Glomerular endothelial cell (primary cell): ENCODE data around the gene HSD17B4. TPM values are rescaled to one million over a fixed set of nuclear protein-coding genes. Genes with fewer than 3 reads are reported as not detected.
"Not testable (repeated sequence)": the region's sequence is repeated elsewhere in the genome, so short reads cannot be mapped to it uniquely, and the experiment has no call there.

ENCODE experiments used
- DNase-seq: peaks from one replicate; pipeline ENCODE4 v3.0.0-alpha.2; 2011; ENCODE audit warnings: low read depth, low spot score; ENCODE audit errors: extremely low read depth
- total RNA-seq: library from RNA; depleted of rRNA; stranded (reverse); fragments of >200 nt; gene quantifications from 2 replicates; pipeline ENCODE4 v1.2.3, GENCODE V29; 2015

HSD17B4 gene
- total RNA-seq, 1 donor from 2014 or later = 175 TPM

DNA sequence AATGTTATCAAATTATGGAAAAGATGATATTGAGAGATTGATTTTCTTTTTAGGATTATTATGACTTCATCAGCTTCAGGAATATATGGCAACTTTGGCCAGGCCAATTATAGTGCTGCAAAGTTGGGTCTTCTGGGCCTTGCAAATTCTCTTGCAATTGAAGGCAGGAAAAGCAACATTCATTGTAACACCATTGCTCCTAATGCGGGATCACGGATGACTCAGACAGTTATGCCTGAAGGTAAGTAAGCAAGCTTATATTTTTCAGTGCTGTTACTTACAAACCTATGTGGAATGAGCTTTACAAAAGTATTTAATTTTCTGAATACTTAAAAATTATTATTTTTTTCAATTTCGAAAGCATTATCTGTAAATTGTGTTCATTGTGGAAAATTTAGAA, 26.5 kb downstream of the HSD17B4 start:
- DNase-seq = no peak

DNA sequence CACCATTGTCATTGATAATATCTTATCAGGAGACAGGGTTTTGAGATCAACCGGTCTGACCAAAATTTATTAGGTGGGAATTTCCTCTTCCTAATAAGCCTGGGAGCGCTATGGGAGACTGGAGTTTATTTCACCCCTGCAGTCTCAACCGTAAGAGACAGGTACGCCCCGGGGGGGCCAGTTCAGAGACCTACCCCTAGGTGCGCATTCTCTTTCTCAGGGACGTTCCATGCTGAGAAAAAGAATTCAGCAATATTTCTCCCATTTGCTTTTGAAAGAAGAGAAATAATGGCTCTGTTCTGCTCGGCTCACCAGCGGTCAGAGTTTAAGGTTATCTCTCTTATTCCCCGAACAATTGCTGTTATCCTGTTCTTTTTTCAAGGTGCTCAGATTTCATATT, 28.3 kb downstream of the HSD17B4 start:
- not testable (repeated sequence) for DNase-seq

DNA sequence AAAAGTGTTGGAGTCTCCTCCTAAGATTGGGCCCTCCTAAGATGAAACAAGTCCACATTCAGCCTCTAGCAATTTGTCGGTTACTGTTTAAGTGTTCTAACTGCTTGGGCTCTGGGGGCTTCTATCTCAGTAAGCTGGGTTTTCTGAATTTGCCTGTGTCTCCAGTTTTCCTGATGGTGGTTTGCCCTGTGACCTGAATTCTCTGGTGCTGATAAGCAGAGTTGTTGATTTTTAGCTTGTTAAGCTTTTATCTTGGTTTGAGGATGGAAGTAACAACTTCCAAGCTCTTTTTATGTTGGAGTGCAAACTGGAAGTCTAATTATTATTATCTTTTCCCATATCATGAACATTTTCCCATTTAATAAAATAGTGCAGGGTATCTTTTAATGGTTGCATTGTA, 30.9 kb downstream of the HSD17B4 start:
- no peak for DNase-seq

DNA sequence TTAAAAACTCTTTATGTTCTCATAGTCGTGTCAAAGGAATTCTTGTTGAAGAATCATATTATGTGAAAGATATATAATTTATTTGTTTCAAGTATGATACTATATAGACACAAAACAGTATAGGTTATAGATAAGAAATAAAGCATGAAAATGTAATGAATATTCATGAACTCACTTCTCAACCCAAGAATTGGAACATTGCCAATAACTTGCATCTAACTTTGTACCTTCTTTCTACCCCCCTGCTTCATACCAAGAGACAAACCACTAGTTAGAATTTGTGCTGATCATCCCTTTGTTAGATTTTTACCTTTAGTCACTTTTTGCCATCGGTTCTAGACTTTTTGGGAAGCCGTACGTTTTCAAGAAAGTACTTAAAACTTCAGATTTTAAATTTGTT, 32.6 kb downstream of the HSD17B4 start:
- DNase-seq = no peak

DNA sequence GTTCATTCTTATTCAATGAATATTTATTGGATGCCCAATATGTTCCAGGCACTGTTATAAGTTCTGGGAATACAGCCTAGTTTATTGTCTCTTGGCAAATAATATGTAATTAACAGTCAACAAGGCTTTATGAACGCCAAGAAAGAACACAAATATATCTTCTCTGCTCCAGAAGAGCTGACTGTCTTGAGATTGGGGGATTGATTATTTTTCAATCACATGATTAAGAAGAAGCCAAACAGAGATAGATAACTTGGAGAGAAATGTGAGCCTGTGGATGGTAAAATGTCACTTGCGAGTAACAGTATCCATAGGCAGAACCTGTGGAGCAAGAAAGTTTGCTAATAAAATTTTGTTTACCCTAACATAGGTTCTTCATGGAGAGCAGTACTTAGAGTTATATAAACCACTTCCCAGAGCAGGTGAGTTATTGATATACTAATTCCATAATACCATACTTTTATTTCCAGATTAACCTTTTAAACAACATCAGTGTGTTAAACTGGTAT, 49.4 kb downstream of the HSD17B4 start:
- no peak for DNase-seq

DNA sequence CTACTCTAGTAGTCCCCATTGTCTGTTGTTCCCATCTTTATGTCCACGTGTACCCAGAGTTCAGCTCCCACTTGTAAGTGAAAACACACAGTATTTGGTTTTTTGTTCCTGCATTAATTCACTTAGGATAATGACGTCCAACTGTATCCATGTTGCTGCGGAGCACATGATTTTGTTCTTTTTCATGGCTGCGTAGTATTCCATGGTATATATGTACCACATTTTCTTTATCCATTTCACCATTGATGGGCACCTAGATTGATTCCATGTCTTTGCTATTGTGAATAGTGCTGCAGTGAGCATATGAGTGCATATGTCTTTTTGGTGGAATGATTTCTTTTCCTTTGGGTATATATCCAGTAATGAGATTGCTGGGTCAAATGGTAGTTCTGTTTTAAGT, 51.6 kb downstream of the HSD17B4 start:
- not testable (repeated sequence) for DNase-seq

DNA sequence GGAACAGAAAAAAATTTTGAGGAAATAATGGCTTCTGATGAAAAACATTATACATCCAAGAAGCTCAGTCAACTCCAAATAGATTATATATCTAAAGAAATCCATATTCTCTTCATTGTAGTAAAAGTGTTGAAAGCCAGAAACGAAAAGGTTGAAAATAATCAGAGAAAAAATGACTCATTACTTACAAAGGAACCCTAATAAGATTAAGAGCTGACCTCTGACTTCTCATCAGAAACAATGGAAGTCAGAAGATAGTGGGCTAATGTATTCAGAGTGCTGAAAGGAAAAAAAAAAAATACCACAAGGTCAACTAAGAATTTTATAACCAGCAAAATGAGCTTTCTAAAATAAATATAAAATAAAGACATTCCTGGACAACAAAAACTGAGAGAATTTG, 60.0 kb downstream of the HSD17B4 start:
- no peak for DNase-seq

DNA sequence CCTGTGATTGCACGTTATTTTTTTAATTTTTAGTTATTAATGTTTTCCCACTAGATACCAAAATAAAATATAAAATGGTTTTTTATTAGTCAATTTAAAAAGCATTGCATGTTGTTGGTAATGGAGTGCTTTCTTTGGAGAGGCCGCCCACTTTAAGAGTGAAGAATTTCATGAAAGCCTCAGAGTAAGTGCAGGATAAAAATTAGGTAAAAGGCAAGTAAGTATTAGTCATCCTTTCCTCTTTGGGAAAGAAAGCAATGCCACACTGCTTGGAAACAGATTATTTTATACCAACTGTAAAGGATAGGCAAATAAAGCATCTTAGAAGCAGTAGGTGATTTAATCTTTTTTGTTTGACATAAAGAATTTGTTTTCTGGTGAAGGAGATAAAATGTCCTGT, 62.9 kb downstream of the HSD17B4 start:
- DNase-seq = no peak

DNA sequence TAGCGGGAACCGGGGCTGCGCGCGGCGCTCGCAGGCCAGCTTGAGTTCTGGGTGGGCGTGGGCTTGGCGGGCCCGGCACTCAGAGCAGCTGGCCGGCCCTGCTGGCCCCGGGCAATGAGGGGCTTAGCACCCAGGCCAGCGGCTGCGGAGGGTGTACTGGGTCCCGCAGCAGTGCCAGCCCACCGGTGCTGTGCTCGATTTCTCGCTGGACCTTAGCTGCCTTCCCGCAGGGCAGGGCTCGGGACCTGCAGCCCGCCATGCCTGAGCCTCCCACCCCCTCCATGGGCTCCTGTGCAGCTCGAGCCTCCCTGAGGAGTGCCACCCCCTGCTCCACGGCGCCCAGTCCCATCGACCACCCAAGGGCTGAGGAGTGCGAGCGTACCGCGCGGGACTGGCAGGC, 64.8 kb downstream of the HSD17B4 start:
- DNase-seq = not testable (repeated sequence)

DNA sequence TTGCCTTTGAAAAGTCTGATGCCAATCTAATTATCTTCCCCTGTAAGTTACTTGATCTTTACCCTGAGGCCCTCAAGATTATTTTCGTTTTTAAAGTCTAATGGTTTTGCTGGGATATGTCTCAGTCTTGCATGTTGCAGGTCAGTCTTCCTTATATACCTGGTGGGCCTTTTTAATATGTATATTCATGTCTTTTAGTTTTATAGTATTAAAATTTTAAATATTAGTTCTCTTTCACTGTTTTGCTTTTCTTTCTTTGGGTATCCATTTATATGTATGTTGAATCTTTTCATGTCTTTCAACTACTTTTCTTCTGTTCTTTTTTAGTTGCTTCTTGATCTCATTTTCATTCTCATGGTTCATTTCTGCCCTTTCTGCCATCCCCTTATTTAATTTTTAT, 68.9 kb downstream of the HSD17B4 start:
- no peak for DNase-seq

DNA sequence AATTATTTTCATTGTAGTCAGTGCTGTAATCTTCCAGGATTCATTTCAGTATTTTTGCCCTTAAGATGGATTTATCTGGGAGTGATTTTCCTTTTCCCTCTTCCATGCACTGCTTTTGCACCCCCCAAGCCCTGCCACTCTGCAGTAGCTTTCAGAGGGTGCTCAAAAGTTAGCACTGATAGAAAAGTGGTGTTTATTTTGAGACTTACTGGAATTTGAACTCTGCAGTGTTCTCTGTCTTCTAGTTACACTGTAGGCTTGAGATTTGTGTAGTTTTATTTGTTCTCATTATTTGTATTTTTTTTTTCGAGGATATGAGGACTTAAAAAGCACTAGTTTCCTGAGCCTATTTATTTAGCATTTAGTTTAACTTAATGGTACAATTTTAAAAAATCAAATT, 70.5 kb downstream of the HSD17B4 start:
- DNase-seq = no peak

DNA sequence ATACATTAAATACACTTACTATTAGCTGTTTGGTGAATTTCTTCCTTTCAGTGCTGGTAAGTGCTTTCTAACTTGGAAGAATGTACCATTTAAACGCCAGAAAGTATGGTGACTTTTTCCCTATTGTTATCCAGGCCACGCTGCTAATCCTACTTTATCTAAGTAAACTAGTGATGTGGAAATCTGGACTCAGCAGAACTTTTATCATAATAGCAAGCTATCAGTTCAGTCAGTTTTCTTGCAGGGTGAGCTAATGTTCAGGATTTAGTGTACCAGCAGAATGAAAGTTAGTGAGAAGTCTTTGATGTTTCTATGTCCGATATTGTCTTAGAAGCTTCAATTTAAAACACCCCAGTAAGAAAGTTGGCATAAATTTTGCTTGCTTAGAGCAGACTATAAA, 72.2 kb downstream of the HSD17B4 start:
- no peak for DNase-seq

DNA sequence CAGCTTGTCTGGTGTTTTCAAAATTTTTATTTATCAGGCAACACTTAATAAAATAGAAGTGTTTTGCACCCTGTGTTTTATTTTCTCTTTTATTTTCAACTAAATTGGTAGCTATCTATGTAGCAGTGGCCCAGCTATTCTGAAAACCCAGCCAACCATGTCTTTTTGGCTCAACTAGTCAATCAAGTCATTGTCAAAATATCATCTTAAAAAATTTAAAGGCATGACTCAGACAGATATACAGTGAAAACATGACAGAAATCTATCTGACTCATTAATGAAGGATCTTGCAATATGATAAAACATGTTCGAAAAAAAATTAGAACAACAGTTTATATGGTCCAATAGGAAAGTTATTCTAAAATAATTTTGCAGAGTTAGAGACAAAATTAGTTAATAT, 75.1 kb downstream of the HSD17B4 start:
- no peak for DNase-seq

DNA sequence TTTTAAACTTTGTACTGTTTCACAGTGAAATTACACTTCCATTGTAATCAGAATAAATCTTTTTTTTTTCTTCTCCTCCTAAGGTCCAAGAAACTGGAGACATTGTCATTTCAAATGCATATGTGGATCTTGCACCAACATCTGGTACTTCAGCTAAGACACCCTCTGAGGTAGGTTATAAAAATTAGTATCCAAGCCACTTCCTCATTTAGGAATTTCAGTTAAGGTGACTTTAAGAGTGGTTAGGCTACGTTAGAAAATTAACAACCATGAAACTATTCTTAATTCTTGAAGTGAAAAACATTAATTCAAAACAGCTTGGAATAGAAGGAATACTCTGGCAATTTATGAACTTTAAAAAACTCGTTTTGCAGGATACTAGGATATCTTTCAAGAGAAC, 77.5 kb downstream of the HSD17B4 start:
- DNase-seq = no peak

DNA sequence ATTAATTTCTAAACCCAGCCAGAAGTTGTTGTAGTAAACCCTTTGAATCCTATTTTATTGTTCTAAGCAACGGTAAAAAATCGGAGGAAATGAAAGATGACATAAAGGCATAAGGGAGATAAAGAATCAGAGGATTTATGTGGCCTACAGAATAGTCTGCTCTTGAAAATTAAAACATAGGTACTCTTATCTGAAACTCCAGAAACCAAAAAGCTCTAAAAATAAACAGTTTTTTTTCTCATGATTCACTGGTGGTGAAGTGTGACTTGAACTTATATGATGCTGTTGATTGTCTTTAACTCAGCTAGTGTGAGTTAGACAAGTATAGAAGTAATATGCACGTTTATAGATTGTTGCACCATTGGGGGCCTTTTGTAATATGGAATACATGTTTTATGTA, 80.3 kb downstream of the HSD17B4 start:
- no peak for DNase-seq

DNA sequence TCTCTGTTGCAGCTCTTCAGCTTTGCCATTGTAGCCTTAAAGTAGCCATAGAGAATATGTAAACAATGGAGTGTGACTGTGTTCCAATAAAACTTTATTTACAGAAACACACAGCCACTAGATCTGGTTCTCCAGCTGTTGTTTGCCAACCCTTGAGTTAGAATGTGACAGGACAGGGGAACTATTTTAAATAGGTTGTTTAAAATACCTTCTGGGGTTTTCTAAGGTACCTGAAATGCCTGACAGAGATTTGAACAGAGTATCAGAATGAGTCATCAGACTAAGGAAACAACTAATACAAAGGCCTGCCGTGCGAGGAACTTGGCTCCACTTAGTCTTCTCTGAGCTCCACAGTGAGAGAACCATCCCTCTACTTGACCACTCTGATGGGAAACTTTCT, 85.4 kb downstream of the HSD17B4 start:
- DNase-seq = peak; percentile 42

DNA sequence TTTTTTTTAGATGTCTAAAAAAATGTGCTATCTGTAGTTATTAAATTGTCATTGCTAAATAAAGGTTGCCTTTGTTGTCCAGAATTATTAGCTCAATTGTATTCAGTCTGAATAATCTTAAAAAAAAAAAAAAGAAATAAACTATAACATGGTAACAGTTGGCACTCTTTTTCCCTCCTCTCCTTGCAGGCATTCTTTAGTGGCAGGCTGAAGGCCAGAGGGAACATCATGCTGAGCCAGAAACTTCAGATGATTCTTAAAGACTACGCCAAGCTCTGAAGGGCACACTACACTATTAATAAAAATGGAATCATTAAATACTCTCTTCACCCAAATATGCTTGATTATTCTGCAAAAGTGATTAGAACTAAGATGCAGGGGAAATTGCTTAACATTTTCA, 89.4 kb downstream of the HSD17B4 start:
- DNase-seq = no peak

DNA sequence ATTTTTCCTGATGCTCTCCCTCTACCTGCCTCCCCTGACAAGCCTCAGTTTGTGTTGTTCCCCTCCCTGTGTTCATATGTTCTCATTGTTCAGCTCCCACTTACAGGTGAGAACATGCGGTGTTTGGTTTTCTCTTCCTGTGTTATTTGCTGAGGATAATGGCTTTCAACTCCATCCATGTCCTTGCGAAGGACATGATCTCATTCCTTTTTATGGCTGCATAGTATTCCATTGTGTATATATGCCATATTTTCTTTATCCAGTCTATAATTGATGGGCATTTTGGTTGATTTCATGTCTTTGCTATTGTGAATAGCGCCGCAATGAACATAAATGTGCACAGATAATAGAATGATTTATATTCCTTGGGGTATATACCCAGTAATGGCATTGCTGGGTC, 99.5 kb downstream of the HSD17B4 start:
- no peak for DNase-seq

DNA sequence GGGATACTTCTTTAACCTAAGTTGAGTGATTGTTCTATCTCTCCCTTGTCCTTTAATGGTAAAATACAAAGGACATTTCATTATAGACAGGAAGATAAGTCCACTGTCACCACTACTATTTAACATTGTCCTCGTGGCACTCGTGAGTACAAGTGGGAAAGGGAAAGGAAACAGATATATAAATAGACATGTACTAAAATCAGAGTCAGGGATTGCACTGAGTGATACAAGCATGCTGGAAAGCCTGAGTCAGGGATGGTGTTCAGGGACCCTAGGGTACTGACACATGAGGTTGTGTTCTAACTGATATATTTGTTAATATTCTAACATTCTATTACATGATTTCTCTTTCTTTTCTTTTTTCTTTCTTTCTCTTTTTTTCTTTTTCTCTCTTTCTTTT, 102.3 kb downstream of the HSD17B4 start:
- DNase-seq = no peak

DNA sequence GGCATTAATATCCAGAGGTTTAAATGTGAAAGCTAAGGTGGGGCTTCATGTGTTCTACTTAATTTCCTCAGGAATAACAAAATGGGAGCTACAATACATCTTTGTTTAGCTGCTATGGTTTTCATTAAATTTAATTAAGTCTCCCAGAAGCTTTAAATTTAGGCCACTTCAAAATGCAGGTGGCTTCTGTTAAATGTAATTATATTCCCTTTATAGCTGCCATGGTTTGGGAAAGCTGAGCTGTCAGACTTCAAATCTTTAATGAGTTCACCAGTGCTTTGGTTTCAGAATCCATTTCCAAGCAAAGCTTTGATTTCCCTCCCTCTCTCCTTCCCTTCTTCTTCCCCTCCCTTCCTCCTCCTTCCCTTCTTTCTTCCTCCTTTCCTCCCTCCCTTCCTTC, 118.6 kb downstream of the HSD17B4 start:
- no peak for DNase-seq

DNA sequence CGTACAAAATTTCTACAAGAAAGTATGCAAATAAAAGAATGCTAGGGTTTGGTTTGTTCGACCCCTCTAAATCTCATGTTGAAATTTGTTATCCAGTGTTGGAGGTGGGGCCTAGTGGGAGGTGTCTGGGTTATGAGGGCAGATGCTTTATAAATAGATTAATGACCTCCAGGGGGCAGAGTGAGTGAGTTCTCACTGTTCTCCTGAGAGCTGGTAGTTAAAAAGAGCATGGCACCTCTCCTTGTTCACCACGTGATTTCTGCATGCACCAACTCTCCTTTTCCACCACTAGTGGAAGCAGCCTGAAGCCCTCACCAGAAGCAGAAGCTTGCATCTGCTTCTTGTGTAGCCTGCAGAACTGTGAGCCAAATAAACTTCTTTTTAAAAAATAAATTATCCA, 126.6 kb downstream of the HSD17B4 start:
- peak; percentile 3 for DNase-seq

DNA sequence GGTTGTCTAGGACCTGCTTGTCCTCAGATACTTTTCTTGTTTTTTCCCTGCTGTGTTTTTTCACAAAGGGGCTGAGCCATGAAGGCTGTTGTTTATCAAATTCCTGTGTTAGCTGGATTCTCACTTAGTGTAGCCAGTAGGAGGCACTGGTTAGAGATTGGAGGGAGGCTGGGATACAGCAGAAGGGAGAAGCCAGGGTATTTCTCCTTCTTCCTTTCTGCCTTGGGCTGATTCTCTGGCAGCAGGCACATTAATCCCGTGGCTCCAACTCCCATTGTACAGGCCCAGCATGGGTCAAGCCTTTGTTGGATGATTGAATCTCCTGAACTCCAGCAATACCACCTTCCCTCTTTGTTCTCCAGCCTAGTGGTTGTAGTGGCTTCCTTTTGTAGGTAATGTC, 130.7 kb downstream of the HSD17B4 start:
- DNase-seq = no peak

DNA sequence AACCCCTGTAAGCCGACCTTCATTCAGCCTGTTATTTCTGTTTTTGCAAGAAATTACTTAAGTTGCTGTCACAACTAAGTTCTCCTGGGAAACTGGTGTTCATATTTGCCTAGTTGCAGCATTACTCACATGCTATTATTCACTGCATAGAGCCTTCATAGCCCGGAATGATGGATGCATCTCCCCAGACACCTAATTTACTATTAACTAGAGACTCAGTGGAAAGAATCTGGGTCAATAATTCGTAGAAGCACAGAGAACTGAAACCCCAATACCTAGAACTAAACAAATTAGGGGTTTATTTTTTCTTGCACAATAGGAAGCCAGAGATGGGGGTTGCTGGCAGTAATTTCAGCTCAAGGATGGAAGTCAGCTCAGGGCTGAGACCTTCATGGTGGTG, 131.4 kb downstream of the HSD17B4 start:
- no peak for DNase-seq
